HEK293T (cell line): ENCODE measurements around the gene NT5DC2.
"Not testable (repeated sequence)": the region's sequence is repeated elsewhere in the genome, so short reads cannot be mapped to it uniquely, and the experiment has no call there.

Source experiments
- CTCF ChIA-PET: fragments of 350-600 bp; formaldehyde crosslinking; extraction: SDS; loops from one replicate; lab custom pipeline; 2021; ENCODE audit warnings: antibody characterized with exemption, inconsistent platforms; lab: Yijun Ruan, JAX
- POLR2A ChIA-PET: fragments of 350-600 bp; formaldehyde crosslinking; extraction: SDS; loops from one replicate; lab custom pipeline; 2020; ENCODE audit warnings: antibody characterized with exemption, inconsistent platforms; lab: Yijun Ruan, JAX
- DNase-seq: peaks from one replicate; pipeline ENCODE4 v3.0.0; 2012; ENCODE audit warnings: mixed read lengths; ENCODE audit errors: extremely low spot score
- ARNT ChIP-seq: fragments of 450-650 bp; IDR thresholded peaks from 2 replicates; pipeline ENCODE4 v1.6.1; 2017; ENCODE audit warnings: mild to moderate bottlenecking
- BHLHE40 ChIP-seq: fragments of 450-650 bp; IDR thresholded peaks from 2 replicates; pipeline ENCODE4 v1.6.1; 2016; ENCODE audit warnings: mild to moderate bottlenecking, moderate library complexity, borderline replicate concordance
- CTBP1 ChIP-seq: fragments of 450-650 bp; IDR thresholded peaks from 2 replicates; pipeline ENCODE4 v1.6.1; 2016; ENCODE audit warnings: borderline replicate concordance
- ELF4 ChIP-seq: fragments of 450-650 bp; IDR thresholded peaks from 2 replicates; pipeline ENCODE4 v1.6.1; 2017; ENCODE audit warnings: antibody characterized with exemption
- FOXA1 ChIP-seq: fragments of 450-650 bp; IDR thresholded peaks from 2 replicates; pipeline ENCODE4 v1.6.1; 2016; ENCODE audit warnings: mild to moderate bottlenecking
- FOXK2 ChIP-seq: fragments of 450-650 bp; IDR thresholded peaks from 2 replicates; pipeline ENCODE4 v1.6.1; 2016; ENCODE audit warnings: mild to moderate bottlenecking
- FOXM1 ChIP-seq: fragments of 450-650 bp; IDR thresholded peaks from 2 replicates; pipeline ENCODE4 v1.6.1; 2017; ENCODE audit warnings: mild to moderate bottlenecking, borderline replicate concordance
- HDGF ChIP-seq: fragments of 450-650 bp; IDR thresholded peaks from 2 replicates; pipeline ENCODE4 v1.6.1; 2017; ENCODE audit warnings: antibody characterized with exemption, borderline replicate concordance
- L3MBTL2 ChIP-seq: fragments of 450-650 bp; conservative IDR thresholded peaks from 2 replicates; pipeline ENCODE4 v1.6.1; 2016; ENCODE audit warnings: mild to moderate bottlenecking
- LEF1 ChIP-seq: fragments of 450-650 bp; IDR thresholded peaks from 2 replicates; pipeline ENCODE4 v1.6.1; 2017; ENCODE audit warnings: mild to moderate bottlenecking, borderline replicate concordance
- NFRKB ChIP-seq: fragments of 450-650 bp; IDR thresholded peaks from 2 replicates; pipeline ENCODE4 v1.6.1; 2016; ENCODE audit warnings: mild to moderate bottlenecking, moderate library complexity
- SP1 ChIP-seq: fragments of 450-650 bp; IDR thresholded peaks from 2 replicates; pipeline ENCODE4 v1.6.1; 2017
- SUZ12 ChIP-seq: fragments of 450-650 bp; IDR thresholded peaks from 2 replicates; pipeline ENCODE4 v1.6.1; 2016; ENCODE audit warnings: mild to moderate bottlenecking
- TARDBP ChIP-seq: fragments of 450-650 bp; IDR thresholded peaks from 2 replicates; pipeline ENCODE4 v1.6.1; 2016
- ZNF384 ChIP-seq: fragments of 450-650 bp; IDR thresholded peaks from 2 replicates; pipeline ENCODE4 v1.6.1; 2016
- TF ChIP-seq, protein P1 (sequence below): fragments of 450-650 bp; IDR thresholded peaks from 2 replicates; pipeline ENCODE4 v1.6.1; 2016

Gene NT5DC2

DNA sequence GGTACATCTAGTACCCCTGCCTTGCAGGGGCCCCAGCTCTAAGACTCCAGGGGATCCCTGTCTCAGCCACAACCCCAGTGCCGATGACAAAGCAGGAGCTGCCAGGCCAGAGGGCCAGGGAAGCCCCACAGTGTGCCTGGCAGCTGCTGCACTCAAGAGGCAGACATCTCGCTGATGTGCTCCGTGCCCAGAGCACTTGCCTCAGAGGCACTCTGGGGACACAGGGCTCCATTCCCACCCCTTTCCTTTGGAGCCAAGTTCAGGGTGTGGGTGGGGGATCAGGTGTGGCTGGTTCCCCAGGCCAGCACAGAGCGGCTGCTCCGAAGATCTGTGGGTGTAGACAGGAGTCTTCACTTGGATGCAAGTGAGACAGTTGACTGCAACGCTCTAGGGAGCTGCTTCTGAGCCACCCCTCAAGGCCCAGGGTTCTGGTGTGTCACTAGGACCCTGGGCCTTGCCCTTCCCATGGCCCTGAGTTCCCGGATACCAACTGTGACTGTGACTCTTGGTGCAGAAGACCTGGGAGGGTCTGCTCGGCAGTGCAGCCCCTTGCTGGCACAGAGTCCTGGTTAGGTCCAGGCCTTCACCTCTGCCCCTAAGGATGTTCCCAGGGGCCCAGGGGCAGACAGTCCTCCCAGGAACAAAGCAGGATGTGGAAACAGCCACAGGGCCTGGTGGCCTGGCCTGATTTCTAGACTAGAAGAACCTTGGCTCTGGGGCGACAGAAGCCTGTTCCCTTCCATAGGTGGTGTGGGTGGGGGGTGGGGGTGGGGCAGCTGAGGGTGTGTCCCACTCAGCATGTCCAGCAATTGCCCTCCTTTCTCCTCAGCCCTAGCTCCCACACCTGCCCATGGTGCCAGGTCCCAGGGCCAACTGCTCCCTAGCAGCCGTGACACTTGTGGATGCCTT is 2.5 kb downstream of the NT5DC2 start:
- TF ChIP-seq FOXM1 (no peak), SP1 (no peak), BHLHE40 (no peak), ZNF384 (no peak), NFRKB (no peak), L3MBTL2 (no peak)
- ChIA-PET POLR2A (interaction anchor here (1.2 kb wide), 1 partner anchor 13 kb away, joined by 3 read pairs; no protein-coding TSS in a partner anchor), CTCF (no interaction called here)
- DNase-seq: no peak

- no peak for DNase-seq
- TF ChIP-seq LEF1 (no peak), ZNF384 (no peak), BHLHE40 (no peak), SP1 (no peak), FOXA1 (no peak), ARNT (no peak), HDGF (no peak), FOXK2 (no peak), NFRKB (no peak), ELF4 (no peak), TARDBP (no peak), SUZ12 (no peak), L3MBTL2 (no peak)
- TF ChIP-seq, protein P1, sequence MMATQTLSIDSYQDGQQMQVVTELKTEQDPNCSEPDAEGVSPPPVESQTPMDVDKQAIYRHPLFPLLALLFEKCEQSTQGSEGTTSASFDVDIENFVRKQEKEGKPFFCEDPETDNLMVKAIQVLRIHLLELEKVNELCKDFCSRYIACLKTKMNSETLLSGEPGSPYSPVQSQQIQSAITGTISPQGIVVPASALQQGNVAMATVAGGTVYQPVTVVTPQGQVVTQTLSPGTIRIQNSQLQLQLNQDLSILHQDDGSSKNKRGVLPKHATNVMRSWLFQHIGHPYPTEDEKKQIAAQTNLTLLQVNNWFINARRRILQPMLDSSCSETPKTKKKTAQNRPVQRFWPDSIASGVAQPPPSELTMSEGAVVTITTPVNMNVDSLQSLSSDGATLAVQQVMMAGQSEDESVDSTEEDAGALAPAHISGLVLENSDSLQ: no peak
- CTCF ChIA-PET: no interaction called here
- POLR2A ChIA-PET: interaction anchor here (1.2 kb wide), 1 partner anchor 11 kb away, joined by 3 read pairs; no protein-coding TSS in a partner anchor
Observed at GRCh38 chr3:52529376-52530333, 4.0 kb downstream of the NT5DC2 start.

DNA sequence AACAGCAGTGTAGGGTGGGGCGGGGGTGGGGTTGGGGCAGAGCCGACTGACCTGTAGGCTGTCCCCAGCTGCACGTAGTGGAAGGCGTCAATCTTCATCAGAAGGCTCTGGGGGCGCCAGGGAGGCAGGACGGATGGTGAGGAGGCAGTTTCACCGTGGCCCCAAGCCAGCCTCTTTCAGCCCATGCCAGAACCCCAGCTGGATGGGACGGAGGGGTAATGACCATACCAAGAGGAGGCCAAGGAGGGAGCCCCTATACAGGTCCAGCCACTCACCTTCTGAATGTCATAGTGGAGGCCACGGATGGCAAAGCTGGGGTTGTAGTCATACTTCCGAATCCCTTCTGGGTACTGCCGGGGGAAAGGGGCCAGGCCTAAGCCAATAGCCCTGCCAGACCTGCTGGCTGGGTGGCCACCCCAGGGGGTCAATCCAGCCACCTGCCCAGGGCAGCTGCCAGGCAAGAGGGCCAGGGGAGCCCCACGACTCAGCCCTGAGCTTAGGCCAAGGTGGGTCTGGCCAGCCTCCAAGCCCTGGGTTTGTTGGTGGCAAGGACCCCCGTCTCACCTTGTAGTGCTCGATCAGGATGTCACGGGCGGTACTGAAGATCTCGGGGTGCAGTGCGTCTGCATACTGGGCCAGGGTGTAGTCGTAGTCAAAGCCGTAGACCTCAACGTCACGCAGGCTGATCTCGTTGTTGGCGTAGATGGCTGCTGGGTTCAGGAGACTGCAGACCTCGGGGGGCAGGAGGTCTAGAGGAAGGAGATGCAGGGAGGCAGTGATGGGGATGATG is 4.9 kb downstream of the NT5DC2 start:
- ChIA-PET CTCF (no interaction called here), POLR2A (no interaction called here)
- TF ChIP-seq ZNF384: no peak
- no peak for TF ChIP-seq CTBP1
- TF ChIP-seq SP1: no peak
- no peak for TF ChIP-seq FOXK2
- no peak for TF ChIP-seq ELF4
- no peak for TF ChIP-seq SUZ12
- TF ChIP-seq L3MBTL2: no peak
- no peak for TF ChIP-seq NFRKB
- TF ChIP-seq, protein P1: no peak
- TF ChIP-seq HDGF: no peak
- no peak for TF ChIP-seq FOXM1
- TF ChIP-seq TARDBP: no peak
- no peak for DNase-seq

GRCh38 chr3:52527732-52528585 is 5.7 kb downstream of the NT5DC2 start:
- TF ChIP-seq FOXM1 (no peak), FOXA1 (no peak), BHLHE40 (no peak), NFRKB (no peak), HDGF (no peak)
- ChIA-PET POLR2A (no interaction called here), CTCF (no interaction called here)
- DNase-seq: no peak

DNA sequence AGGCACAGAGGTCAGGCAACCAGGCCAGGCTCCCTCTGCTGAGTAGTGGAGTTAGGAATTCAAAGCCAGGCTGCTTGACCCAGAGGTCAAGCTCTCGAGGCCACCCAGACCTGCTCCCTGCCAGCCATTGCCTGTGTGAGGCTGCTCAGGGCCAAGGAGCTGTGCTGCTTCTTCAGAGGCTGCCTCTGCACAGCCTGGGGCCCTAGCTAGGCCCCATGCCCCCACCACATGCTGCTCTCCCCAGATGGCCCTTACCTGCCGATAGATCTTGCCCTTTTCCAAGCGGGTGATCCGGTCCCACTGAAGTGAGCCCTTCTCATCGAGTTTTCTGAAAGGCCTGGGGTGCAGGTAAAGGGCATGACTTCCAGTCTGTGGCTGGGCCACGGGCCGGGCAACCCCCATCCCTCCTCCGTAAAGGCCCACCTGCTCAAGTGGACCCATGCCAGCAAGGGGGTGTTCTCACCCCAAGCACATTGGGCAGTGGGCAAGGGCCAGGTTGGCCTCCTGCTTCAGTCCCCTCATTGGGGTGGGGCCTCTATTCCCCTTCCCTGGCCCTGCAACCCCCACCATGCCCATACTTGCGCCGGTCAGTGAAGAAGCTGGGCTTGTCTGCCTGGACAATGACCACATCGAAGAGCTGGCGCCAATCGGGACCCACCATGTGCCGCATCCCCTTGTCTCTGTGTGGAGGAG is 6.5 kb downstream of the NT5DC2 start:
- TF ChIP-seq FOXA1: no peak
- TF ChIP-seq FOXM1: no peak
- TF ChIP-seq TARDBP: no peak
- no peak for TF ChIP-seq SP1
- TF ChIP-seq BHLHE40: no peak
- TF ChIP-seq CTBP1: no peak
- TF ChIP-seq, protein P1: no peak
- TF ChIP-seq ARNT: no peak
- TF ChIP-seq NFRKB: no peak
- no peak for TF ChIP-seq ZNF384
- no peak for TF ChIP-seq L3MBTL2
- TF ChIP-seq HDGF: no peak
- TF ChIP-seq FOXK2: no peak
- TF ChIP-seq ELF4: no peak
- no peak for TF ChIP-seq SUZ12
- CTCF ChIA-PET: no interaction called here
- DNase-seq: no peak
- POLR2A ChIA-PET: interaction anchor here (1.1 kb wide), 1 partner anchor 9 kb away, joined by 3 read pairs; no protein-coding TSS in a partner anchor

- CTCF ChIA-PET, DNase-seq: not testable (repeated sequence)
- POLR2A ChIA-PET: interaction anchor here (1.1 to 1.2 kb wide), 2 partner anchors 9 to 10 kb away, joined by 3 to 4 read pairs; partner anchors contain the start of gene UQCC5
Observed at GRCh38 chr3:52526671-52527038, 7.0 kb downstream of the NT5DC2 start.
